GM21717 (cell line): Measurements from ENCODE around the gene FANCG.

Experiments
- ATAC-seq: cut with Tn5 transposase; IDR thresholded peaks from one replicate; pipeline ENCODE4 v1.9.1; 2021; ENCODE audit warnings: mild to moderate bottlenecking, moderate library complexity; ENCODE audit not compliant: unreplicated experiment

The FANCG gene

GRCh38 chr9:35069020-35069419 is 10.7 kb downstream of the FANCG start:
- ATAC-seq = no peak

GRCh38 chr9:35067056-35067455 is 12.7 kb downstream of the FANCG start:
- ATAC-seq = no peak

GRCh38 chr9:35060548-35061207 is 19.1 kb downstream of the FANCG start:
- no peak for ATAC-seq

GRCh38 chr9:35059438-35059837 is 20.3 kb downstream of the FANCG start:
- no peak for ATAC-seq

- no peak for ATAC-seq
These were observed 22.5 kb downstream of the FANCG start for GRCh38 chr9:35057271-35057620.

GRCh38 chr9:35056571-35057270 is 23.0 kb downstream of the FANCG start:
- ATAC-seq = no peak

GRCh38 chr9:35054871-35055644 is 24.7 kb downstream of the FANCG start:
- no peak for ATAC-seq

- no peak for ATAC-seq
These were observed 25.4 kb downstream of the FANCG start for GRCh38 chr9:35054185-35054835.

- ATAC-seq = no peak
These were observed 28.4 kb downstream of the FANCG start for GRCh38 chr9:35051069-35051967.

GRCh38 chr9:35048511-35048910 is 31.2 kb downstream of the FANCG start:
- no peak for ATAC-seq

- ATAC-seq = no peak
These were observed 35.7 kb downstream of the FANCG start for GRCh38 chr9:35044071-35044470.

GRCh38 chr9:35042891-35043545 is 36.7 kb downstream of the FANCG start:
- no peak for ATAC-seq

GRCh38 chr9:35042081-35042604 is 37.6 kb downstream of the FANCG start:
- no peak for ATAC-seq

GRCh38 chr9:35035851-35036701 is 43.7 kb downstream of the FANCG start:
- ATAC-seq = no peak

- no peak for ATAC-seq
These were observed 46.6 kb downstream of the FANCG start for GRCh38 chr9:35033101-35033500.

GRCh38 chr9:35029852-35030251 is 49.9 kb downstream of the FANCG start:
- no peak for ATAC-seq

GRCh38 chr9:35029241-35029640 is 50.5 kb downstream of the FANCG start:
- ATAC-seq = no peak

GRCh38 chr9:35028341-35028740 is 51.4 kb downstream of the FANCG start:
- ATAC-seq = no peak

GRCh38 chr9:35027860-35028259 is 51.9 kb downstream of the FANCG start:
- no peak for ATAC-seq
